ENCODE results near the gene SPATS2.

SPATS2 gene

GRCh38 chr12:49471557-49471956 lies 104.3 kb downstream of the SPATS2 start:
- no peaks in the 10 kb centered on the region for H3K9me3 ChIP-seq (ENCODE audit: control extremely low read depth in 1 of 5, control insufficient read depth in 4 of 5, insufficient read depth in 2 of 5, low read depth in 1 of 5, low read length in 4 of 5)
- no CpG with 5 or more reads among the region's 1 CpG for WGBS (ENCODE audit: insufficient coverage)
- CTCF ChIA-PET = interaction anchor here (1.0 to 1.4 kb wide), 2 partner anchors 12 to 113 kb away, joined by 3 to 4 read pairs; no protein-coding TSS in a partner anchor

DNA sequence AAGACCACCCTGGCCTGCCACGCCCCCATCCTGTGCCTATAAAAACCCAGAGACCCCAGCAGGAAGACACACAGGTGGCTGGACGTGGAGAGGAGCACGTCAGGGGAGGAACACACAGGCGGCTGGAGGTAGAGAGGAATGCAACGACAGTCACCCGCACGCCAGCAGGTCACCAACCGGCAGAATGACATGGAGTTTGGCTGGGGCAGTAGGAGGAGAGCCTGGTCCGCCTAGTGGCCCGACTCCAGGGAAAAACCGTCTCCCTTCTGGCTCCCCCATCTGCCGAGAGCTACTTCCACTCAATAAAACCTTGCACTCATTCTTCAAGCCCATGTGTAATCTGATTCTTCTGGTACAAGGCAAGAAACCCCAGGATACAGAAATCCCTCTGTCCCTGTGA lies 108.8 kb downstream of the SPATS2 start:
- WGBS (ENCODE audit: insufficient coverage) = 96% methylated on average over 10 of the region's 12 CpGs

More at GRCh38 chr12:49471557-49471956, 104.3 kb downstream of the SPATS2 start:
- H3K4me1 ChIP-seq (ENCODE audit: control extremely low read depth in 1 of 4, control insufficient read depth in 4 of 4, insufficient read depth in 4 of 4, low read length in 3 of 4) = no peaks in the 10 kb centered on the region
- peaks cover 0 to 6% (median 0%) of the 10 kb centered on the region in 4 experiments for H3K36me3 ChIP-seq (ENCODE audit: control insufficient read depth in 4 of 4, insufficient read depth in 4 of 4, low read length in 3 of 4)
- H3K4me3 ChIP-seq (ENCODE audit: control insufficient read depth in 1 of 7, extremely low read depth in 1 of 7, insufficient read depth in 4 of 7, low read depth in 2 of 7, low read length in 6 of 7) = no peak overlapping the region
- no peaks in the 10 kb centered on the region for H3K27me3 ChIP-seq (replicated peaks in 2 of 5; ENCODE audit: control insufficient read depth in 4 of 5, insufficient read depth in 5 of 5, low read length in 4 of 5)
- DNase-seq = no peak
- no peak overlapping the region for H3K27ac ChIP-seq (ENCODE audit: insufficient read depth in 1 of 2, low read depth in 1 of 2, low read length in 2 of 2, poor library complexity in 1 of 2, severe bottlenecking in 2 of 2)
- POLR2A ChIA-PET = interaction anchor here (0.6 to 1.0 kb wide), 2 partner anchors 10 to 1132 kb away, joined by 3 to 4 read pairs; no protein-coding TSS in a partner anchor

GRCh38 chr12:49478949-49479664 lies 111.8 kb downstream of the SPATS2 start:
- no peak for DNase-seq
- Histone ChIP-seq H3K27me3 (replicated peaks in 2 of 5; ENCODE audit: control insufficient read depth in 4 of 5, insufficient read depth in 5 of 5, low read length in 4 of 5) (no peaks in the 10 kb centered on the region), H3K4me3 (ENCODE audit: control insufficient read depth in 1 of 7, extremely low read depth in 1 of 7, insufficient read depth in 4 of 7, low read depth in 2 of 7, low read length in 6 of 7) (no peak overlapping the region), H3K9me3 (ENCODE audit: control extremely low read depth in 1 of 5, control insufficient read depth in 4 of 5, insufficient read depth in 2 of 5, low read depth in 1 of 5, low read length in 4 of 5) (no peaks in the 10 kb centered on the region), H3K36me3 (ENCODE audit: control insufficient read depth in 4 of 4, insufficient read depth in 4 of 4, low read length in 3 of 4) (peaks cover 0 to 7% (median 0%) of the 10 kb centered on the region in 4 experiments), H3K4me1 (ENCODE audit: control extremely low read depth in 1 of 4, control insufficient read depth in 4 of 4, insufficient read depth in 4 of 4, low read length in 3 of 4) (peaks cover 0 to 5% (median 2%) of the 10 kb centered on the region in 4 experiments), H3K27ac (ENCODE audit: insufficient read depth in 1 of 2, low read depth in 1 of 2, low read length in 2 of 2, poor library complexity in 1 of 2, severe bottlenecking in 2 of 2) (no peak overlapping the region)
- ChIA-PET POLR2A (no interaction called here), CTCF (no interaction called here)
- 97% methylated on average over 8 of the region's 10 CpGs for WGBS (ENCODE audit: insufficient coverage)

More for the DNA sequence above, 108.8 kb downstream of the SPATS2 start:
- Histone ChIP-seq H3K9me3 (ENCODE audit: control extremely low read depth in 1 of 5, control insufficient read depth in 4 of 5, insufficient read depth in 2 of 5, low read depth in 1 of 5, low read length in 4 of 5) (no peaks in the 10 kb centered on the region), H3K4me1 (ENCODE audit: control extremely low read depth in 1 of 4, control insufficient read depth in 4 of 4, insufficient read depth in 4 of 4, low read length in 3 of 4) (peaks cover 0 to 5% (median 2%) of the 10 kb centered on the region in 4 experiments), H3K27me3 (replicated peaks in 2 of 5; ENCODE audit: control insufficient read depth in 4 of 5, insufficient read depth in 5 of 5, low read length in 4 of 5) (no peaks in the 10 kb centered on the region), H3K36me3 (ENCODE audit: control insufficient read depth in 4 of 4, insufficient read depth in 4 of 4, low read length in 3 of 4) (peaks cover 0 to 7% (median 0%) of the 10 kb centered on the region in 4 experiments), H3K27ac (ENCODE audit: insufficient read depth in 1 of 2, low read depth in 1 of 2, low read length in 2 of 2, poor library complexity in 1 of 2, severe bottlenecking in 2 of 2) (no peak overlapping the region), H3K4me3 (ENCODE audit: control insufficient read depth in 1 of 7, extremely low read depth in 1 of 7, insufficient read depth in 4 of 7, low read depth in 2 of 7, low read length in 6 of 7) (no peak overlapping the region)
- no peak for DNase-seq
- POLR2A ChIA-PET = no interaction called here
- CTCF ChIA-PET = no interaction called here

DNA sequence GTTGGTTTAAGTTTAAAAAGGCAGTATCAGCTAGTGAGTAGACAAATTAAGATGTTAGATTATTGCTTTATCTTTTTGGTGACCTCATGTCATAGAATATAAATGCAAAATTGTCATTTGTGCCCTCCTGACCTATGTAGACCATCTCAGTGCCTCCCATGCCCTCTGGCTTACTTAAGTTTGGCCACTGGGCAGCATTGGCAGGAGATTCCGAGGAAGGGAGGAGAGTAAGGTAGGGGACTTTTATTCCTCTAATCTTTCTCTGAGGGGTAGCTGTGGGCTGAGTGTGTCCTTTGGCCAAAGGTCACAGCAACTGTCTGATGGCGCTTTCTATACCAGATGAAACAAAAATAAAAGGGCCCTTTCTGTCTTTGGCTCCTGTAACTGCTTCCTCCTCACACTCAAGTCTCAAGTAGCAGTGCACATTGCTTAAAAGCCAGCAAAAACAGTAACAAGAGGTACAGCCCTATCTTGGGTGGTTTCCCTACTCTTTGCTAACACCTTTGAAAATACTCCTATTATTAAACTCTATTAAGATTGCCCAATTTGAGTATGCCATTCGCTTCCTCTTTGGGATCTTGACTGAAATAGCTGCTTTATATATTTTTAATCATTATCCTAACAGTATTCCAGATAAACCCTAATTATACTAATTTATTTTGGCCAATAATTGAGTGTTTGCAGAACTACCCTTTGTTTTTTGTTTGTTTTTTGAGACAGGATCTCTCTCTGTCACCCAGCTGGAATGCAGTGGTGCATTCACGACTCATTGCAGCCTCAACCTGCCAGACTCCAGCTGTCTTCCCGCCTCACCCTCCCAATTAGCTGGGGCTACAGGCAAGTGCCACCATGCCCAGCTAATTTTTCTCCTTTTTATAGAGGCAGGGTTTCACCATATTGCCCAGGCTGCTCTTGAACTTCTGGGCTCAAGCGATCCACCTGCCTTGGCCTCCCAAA lies 115.1 kb downstream of the SPATS2 start:
- POLR2A ChIA-PET = interaction anchor here (0.6 kb wide), 1 partner anchor 17 kb away, joined by 3 read pairs; no protein-coding TSS in a partner anchor
- Histone ChIP-seq H3K36me3 (ENCODE audit: control insufficient read depth in 4 of 4, insufficient read depth in 4 of 4, low read length in 3 of 4) (peaks cover 0 to 5% (median 1%) of the 10 kb centered on the region in 4 experiments), H3K27me3 (replicated peaks in 2 of 5; ENCODE audit: control insufficient read depth in 4 of 5, insufficient read depth in 5 of 5, low read length in 4 of 5) (no peaks in the 10 kb centered on the region), H3K4me3 (ENCODE audit: control insufficient read depth in 1 of 7, extremely low read depth in 1 of 7, insufficient read depth in 4 of 7, low read depth in 2 of 7, low read length in 6 of 7) (no peak overlapping the region), H3K27ac (ENCODE audit: insufficient read depth in 1 of 2, low read depth in 1 of 2, low read length in 2 of 2, poor library complexity in 1 of 2, severe bottlenecking in 2 of 2) (no peak overlapping the region), H3K9me3 (ENCODE audit: control extremely low read depth in 1 of 5, control insufficient read depth in 4 of 5, insufficient read depth in 2 of 5, low read depth in 1 of 5, low read length in 4 of 5) (no peaks in the 10 kb centered on the region), H3K4me1 (ENCODE audit: control extremely low read depth in 1 of 4, control insufficient read depth in 4 of 4, insufficient read depth in 4 of 4, low read length in 3 of 4) (peaks cover 0 to 5% (median 2%) of the 10 kb centered on the region in 4 experiments)
- CTCF ChIA-PET = interaction anchor here (1.0 to 1.3 kb wide), 3 partner anchors 68 to 124 kb away, joined by 3 to 6 read pairs (median 4); no protein-coding TSS in a partner anchor
- WGBS (ENCODE audit: insufficient coverage) = 97% methylated on average over 4 of the region's 6 CpGs
- DNase-seq = no peak

- DNase-seq = no peak
- Histone ChIP-seq H3K27ac (ENCODE audit: insufficient read depth in 1 of 2, low read depth in 1 of 2, low read length in 2 of 2, poor library complexity in 1 of 2, severe bottlenecking in 2 of 2) (no peak overlapping the region), H3K9me3 (ENCODE audit: control extremely low read depth in 1 of 5, control insufficient read depth in 4 of 5, insufficient read depth in 2 of 5, low read depth in 1 of 5, low read length in 4 of 5) (no peaks in the 10 kb centered on the region), H3K36me3 (ENCODE audit: control insufficient read depth in 4 of 4, insufficient read depth in 4 of 4, low read length in 3 of 4) (peaks cover 0 to 5% (median 1%) of the 10 kb centered on the region in 4 experiments), H3K4me3 (ENCODE audit: control insufficient read depth in 1 of 7, extremely low read depth in 1 of 7, insufficient read depth in 4 of 7, low read depth in 2 of 7, low read length in 6 of 7) (no peak overlapping the region), H3K4me1 (ENCODE audit: control extremely low read depth in 1 of 4, control insufficient read depth in 4 of 4, insufficient read depth in 4 of 4, low read length in 3 of 4) (peaks cover 0 to 5% (median 2%) of the 10 kb centered on the region in 4 experiments), H3K27me3 (replicated peaks in 2 of 5; ENCODE audit: control insufficient read depth in 4 of 5, insufficient read depth in 5 of 5, low read length in 4 of 5) (no peaks in the 10 kb centered on the region)
- ChIA-PET CTCF (interaction anchor here (1.0 to 1.4 kb wide), 4 partner anchors 13 to 834 kb away, joined by 3 to 6 read pairs (median 4); no protein-coding TSS in a partner anchor), POLR2A (no interaction called here)
- whole genome bisulfite sequencing (ENCODE audit: insufficient coverage) = no CpG with 5 or more reads among the region's 1 CpG
These were observed 116.4 kb downstream of the SPATS2 start for GRCh38 chr12:49483619-49484018.

- ChIA-PET POLR2A (interaction anchor here (0.6 kb wide), 1 partner anchor 9 kb away, joined by 3 read pairs; no protein-coding TSS in a partner anchor), CTCF (interaction anchor here (0.7 to 1.0 kb wide), 2 partner anchors 129 to 140 kb away, joined by 3 to 5 read pairs; no protein-coding TSS in a partner anchor)
- no peak for DNase-seq
- 100% methylated on average over 1 of the region's 2 CpGs for WGBS (ENCODE audit: insufficient coverage)
- peaks cover 0 to 9% (median 2%) of the 10 kb centered on the region in 4 experiments for H3K36me3 ChIP-seq (ENCODE audit: control insufficient read depth in 4 of 4, insufficient read depth in 4 of 4, low read length in 3 of 4)
- no peak overlapping the region for H3K27ac ChIP-seq (ENCODE audit: insufficient read depth in 1 of 2, low read depth in 1 of 2, low read length in 2 of 2, poor library complexity in 1 of 2, severe bottlenecking in 2 of 2)
- H3K4me1 ChIP-seq (ENCODE audit: control extremely low read depth in 1 of 4, control insufficient read depth in 4 of 4, insufficient read depth in 4 of 4, low read length in 3 of 4) = no peaks in the 10 kb centered on the region
- H3K27me3 ChIP-seq (replicated peaks in 2 of 5; ENCODE audit: control insufficient read depth in 4 of 5, insufficient read depth in 5 of 5, low read length in 4 of 5) = no peaks in the 10 kb centered on the region
- H3K4me3 ChIP-seq (ENCODE audit: control insufficient read depth in 1 of 7, extremely low read depth in 1 of 7, insufficient read depth in 4 of 7, low read depth in 2 of 7, low read length in 6 of 7) = no peak overlapping the region
- H3K9me3 ChIP-seq (ENCODE audit: control extremely low read depth in 1 of 5, control insufficient read depth in 4 of 5, insufficient read depth in 2 of 5, low read depth in 1 of 5, low read length in 4 of 5) = no peaks in the 10 kb centered on the region
These were observed 120.3 kb downstream of the SPATS2 start for GRCh38 chr12:49487605-49488004.

Data from common myeloid progenitor, CD34-positive (primary cell).